Raji (cell line): ENCODE measurements around the gene ADAMTSL4.

Source experiments
- POLR2A ChIP-seq: IDR thresholded peaks from 2 replicates; pipeline ENCODE4 v1.6.1; 2011; ENCODE audit warnings: low read depth, low read length, control low read depth; ENCODE audit not compliant: insufficient read depth

ADAMTSL4 gene

DNA sequence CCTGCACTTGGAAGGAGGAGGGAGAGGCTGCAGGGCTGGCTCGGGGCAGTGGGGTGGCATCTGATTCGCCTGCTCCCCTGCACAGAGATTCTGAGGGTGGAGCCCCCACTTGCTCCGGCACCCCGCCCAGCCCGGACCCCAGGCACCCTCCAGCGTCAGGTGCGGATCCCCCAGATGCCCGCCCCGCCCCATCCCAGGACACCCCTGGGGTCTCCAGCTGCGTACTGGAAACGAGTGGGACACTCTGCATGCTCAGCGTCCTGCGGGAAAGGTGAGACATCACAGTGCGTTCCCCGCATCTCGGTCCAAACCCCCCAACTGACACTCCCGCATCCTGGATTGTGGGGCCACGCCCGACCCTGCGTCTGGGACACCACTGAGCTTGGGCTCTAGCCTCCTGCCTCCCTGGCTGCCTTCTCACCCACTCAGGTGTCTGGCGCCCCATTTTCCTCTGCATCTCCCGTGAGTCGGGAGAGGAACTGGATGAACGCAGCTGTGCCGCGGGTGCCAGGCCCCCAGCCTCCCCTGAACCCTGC, 7.9 kb downstream of the ADAMTSL4 start:
- no peak for TF ChIP-seq POLR2A

DNA sequence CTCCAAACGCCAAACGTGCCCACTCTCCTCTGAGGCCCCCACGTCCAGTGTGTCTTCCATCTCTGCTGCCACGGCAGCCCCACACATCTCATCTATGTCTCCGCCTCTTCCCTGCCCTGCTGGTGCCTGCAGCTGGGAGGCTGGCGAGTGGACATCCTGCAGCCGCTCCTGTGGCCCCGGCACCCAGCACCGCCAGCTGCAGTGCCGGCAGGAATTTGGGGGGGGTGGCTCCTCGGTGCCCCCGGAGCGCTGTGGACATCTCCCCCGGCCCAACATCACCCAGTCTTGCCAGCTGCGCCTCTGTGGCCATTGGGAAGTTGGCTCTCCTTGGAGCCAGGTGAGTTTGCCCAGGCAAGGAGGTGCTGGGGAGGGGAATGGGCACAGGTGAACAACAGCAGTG, 8.6 kb downstream of the ADAMTSL4 start:
- TF ChIP-seq POLR2A: no peak

- no peak for TF ChIP-seq POLR2A
Observed at GRCh38 chr1:150558303-150558704, 9.1 kb downstream of the ADAMTSL4 start.

DNA sequence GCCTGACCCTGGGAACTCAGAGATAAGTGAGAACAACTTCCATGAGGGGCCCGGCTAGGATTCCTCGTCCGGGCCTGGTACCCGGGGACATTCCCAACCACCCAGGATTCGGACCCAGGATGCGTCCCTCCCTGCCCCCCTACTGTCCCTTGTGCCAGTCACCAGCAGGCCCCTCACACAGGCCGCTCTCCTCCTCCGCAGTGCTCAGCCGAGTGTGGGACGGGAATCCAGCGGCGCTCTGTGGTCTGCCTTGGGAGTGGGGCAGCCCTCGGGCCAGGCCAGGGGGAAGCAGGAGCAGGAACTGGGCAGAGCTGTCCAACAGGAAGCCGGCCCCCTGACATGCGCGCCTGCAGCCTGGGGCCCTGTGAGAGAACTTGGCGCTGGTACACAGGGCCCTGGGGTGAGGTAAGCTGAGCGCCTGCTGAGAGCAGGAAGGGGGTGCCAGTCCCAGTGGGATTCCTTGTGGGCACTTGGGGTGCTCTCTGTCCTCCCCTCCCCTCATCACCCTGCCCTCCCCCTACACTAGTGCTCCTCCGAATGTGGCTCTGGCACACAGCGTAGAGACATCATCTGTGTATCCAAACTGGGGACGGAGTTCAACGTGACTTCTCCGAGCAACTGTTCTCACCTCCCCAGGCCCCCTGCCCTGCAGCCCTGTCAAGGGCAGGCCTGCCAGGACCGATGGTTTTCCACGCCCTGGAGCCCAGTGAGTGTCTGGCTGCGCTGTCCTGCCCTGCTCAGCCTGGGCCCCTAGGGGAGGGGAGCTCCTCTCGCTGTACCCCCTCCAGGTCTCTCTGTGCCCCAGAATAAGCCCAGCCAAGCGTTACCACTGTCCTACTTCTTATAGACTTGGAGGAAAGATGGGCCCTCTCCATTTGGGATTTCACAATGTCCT, 9.8 kb downstream of the ADAMTSL4 start:
- TF ChIP-seq POLR2A: no peak

DNA sequence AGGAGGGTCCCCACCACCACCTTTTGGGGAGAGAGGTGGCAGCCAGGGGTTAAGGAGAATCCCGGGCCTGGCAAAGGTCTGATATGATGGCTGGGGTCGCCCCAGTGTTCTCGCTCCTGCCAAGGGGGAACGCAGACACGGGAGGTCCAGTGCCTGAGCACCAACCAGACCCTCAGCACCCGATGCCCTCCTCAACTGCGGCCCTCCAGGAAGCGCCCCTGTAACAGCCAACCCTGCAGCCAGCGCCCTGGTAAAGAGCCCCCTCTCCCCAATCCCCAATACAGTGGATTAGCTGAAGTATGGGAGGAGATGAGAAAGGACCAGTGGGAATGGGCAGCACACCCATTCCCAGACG, 10.4 kb downstream of the ADAMTSL4 start:
- TF ChIP-seq POLR2A: no peak

- TF ChIP-seq POLR2A: no peak
Observed at GRCh38 chr1:150560011-150560438, 10.8 kb downstream of the ADAMTSL4 start.

GRCh38 chr1:150560576-150561253, 11.5 kb downstream of the ADAMTSL4 start:
- TF ChIP-seq POLR2A: no peak; the same call in 1 of the 2 replicates

DNA sequence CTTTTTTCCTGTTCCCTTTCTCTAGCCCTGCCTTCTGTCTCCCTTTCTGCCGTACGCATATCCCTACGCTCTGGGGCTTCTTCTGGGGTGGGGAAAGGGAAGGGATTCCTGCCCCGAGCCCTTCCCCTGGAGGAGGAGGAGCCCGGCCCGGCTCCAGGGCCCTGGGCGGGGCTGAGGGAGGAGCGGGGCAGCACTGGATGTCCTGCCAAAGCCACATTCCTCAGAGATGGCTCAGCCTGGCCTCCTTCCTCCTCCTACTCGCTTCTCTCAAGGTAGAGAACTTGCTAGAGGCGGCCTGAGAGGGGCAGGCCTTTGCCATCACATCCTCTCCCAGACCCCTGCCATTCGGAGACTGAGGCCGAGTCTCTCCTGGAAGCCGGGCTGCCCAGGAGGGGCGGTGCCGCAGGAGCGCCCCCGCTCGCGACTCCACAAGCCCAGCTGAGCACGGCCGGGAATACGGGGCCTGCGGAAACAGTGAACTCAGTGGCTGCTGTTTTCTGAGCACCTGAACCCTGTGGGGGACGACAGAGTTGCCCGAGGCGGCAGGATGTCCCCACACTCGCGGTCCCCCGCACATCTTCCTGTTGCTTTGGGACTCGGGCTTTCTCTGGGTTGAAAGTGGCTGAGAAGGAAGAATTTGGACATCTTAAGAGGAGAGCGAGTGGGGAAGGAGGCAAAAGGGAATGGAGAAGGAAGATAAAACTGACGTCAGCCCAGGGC, 12.2 kb downstream of the ADAMTSL4 start:
- peak; percentile 31; the same call in 1 of the 2 replicates for TF ChIP-seq POLR2A

DNA sequence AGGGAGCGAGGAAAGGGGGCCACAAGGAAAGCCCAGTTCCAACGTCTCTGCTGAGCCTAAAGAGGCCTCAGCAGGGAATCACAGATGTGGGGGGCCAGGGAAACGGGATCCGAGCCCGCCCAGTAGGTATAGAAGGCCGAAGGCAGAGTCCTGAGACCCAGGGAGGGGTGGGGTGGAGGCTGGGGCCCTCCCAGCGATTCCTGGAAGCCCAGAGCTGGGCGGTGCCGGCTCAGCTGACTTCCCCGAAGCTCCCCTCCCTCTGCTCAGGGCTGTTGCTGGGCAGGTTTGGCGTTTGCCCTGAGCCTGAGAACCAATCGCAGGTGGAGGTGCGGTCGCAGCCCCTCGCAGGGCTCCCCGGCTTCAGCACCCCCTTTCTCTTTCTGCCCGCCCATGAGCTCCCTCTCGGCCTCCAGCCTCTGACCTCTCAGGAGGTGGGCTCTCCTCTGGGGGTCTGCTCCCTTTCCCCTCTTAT, 12.8 kb downstream of the ADAMTSL4 start:
- TF ChIP-seq POLR2A: no peak; the same call in 1 of the 2 replicates

DNA sequence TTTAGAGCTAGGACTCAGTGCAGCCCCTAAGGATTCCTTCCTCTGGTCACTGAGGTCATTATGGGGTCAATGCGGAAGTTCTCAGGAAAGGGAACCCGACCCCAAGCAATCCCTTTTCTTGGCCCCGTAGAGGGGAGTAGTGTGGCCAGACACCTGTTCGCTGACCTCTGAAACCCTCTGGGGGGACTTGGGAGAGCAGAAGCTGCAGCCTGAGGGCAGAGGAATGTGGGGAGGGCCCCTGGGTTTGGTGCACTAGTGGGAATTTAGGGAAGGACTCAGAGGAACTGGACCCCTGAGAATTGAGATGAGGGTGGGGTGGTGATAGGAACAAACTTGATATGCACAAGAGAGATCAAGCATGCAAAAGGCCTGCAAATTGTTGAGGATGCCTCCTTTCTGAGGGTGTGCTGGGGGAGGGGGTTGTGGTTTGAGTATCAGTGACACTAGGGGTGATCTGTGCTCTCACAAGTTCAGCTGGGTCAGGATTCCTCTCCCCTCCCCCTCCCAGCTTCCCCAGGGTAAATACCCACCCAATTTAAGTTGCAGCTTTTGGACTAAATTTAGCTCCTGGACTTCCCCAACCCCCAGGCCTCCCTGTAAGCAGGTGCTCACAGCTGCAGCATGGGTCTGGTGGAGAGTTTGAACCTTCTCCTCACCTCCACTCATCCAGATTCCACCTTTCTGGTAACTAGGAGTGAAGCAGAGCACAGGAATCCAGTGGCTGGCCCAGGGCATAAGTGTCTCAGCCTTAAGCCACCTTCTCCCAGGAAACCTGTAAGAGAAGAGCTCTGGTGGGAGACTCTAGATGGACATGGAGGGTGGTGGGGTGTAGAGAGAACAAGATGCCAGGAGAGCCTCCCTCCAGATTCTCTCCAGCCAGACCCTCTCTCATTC, 13.5 kb downstream of the ADAMTSL4 start:
- TF ChIP-seq POLR2A: no peak; the same call in none of the 2 replicates

GRCh38 chr1:150563340-150564038, 14.3 kb downstream of the ADAMTSL4 start:
- TF ChIP-seq POLR2A: no peak; the same call in 1 of the 2 replicates

GRCh38 chr1:150564051-150564991, 15.1 kb downstream of the ADAMTSL4 start:
- no peak for TF ChIP-seq POLR2A
